K562 treated with DMSO at 1 percent for 12 hours (cell line): ENCODE results near the gene DDX56. TPM values are rescaled to one million over a fixed set of nuclear protein-coding genes. Genes with fewer than 3 reads are reported as not detected.

Experiments
- total RNA-seq: library from RNA; unstranded; fragments of 300-600 nt; gene quantifications from 2 replicates; pipeline ENCODE4 v1.2.3, GENCODE V29; 2022; ENCODE audit not compliant: insufficient read depth

The DDX56 gene
- 64.7 and 77.4 TPM in 2 replicates for total RNA-seq

DNA sequence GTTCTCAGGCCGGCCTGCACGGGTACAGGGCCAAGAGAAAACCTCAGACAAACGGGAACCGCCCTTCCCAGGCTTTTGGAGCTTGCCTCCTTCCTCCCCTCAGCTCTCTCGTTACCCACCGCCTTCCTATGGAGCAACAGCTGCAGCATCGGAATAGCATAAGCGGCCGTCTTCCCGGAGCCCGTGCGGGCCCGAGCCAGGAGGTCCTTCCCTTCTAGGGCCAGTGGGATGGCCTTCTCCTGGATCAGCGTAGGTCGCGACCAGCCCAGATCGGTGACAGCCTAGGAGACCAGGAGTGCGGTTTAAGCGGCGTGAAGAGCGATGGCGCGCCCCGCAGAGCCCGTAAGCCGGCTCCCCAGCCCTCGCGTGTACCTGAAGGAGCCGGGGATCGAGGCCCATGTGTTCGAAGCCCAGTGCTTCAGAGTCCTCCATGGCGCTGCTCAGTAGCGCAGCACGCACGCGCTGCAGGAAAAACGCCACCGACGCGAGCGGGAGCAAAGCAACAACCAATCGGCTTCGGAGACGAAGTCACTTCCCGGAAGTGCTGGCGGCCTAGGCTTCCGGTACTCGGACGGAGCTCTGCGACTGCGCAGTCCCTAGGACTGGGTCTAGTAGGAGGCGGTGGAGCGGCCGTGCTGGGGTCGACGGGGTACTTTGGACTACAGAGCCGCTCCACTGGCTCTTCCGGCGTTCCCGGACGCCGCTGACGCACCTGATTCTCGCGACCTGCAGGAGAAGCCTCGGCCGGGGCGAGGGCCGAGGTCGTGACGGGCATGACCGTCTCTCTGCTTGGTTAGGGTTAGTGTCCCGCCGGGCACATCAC lies at the start of gene DDX56:
DDX56 (minus strand) TSS at position 445 of the 823 bp plus-strand sequence; CDS start at position 432, 13 bp downstream.

DNA sequence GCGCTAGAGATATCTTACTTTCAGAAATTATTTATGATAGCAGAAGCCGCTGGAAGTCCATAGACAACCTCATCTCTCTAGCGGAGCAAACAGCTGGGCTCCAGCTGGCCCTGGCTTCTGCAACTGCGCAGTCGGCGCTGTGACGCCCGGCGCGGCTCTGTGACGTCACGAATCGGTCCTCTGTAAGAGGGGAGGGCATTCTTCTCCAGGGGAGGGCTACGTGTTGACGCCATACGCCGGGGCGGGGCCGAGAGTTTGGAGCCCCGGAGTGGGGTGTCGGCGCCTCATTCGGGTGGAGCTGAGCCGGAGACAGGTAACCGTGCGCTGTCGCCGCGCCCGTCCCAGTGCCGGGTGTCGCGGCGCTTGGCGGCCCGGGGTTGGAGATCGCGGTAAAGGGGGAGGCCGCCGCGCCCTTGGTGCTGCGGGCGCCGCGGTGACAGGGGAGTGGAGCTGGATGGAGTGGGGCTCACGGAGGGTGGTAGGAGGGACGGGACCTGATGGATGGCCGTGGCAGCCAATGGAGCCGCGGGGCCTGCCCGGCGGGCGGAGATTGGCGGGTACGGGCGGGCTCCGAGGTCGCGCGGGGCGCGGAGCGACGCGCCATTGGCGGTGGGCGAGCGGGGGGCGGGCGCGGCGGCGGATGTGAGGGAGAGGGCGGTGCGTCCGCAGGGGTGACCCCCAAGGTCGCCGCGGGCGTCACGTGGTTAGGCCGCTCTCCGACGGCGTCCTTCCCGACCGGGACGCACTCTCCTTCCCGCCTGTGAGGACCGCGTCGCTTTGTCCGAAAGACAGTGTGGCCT lies 32.8 kb upstream of the DDX56 start, which contains the start of gene OGDH:
OGDH (plus strand) TSS at position 287 of the 800 bp plus-strand sequence. CDS start 17,717 bp downstream, outside the sequence.

GRCh38 chr7:44581879-44582603 lies 8.3 kb upstream of the DDX56 start, which contains the start of gene TMED4:
TSS of gene TMED4 (minus strand) at chr7:44582231. CDS start at chr7:44582206, 25 bp downstream.

DNA sequence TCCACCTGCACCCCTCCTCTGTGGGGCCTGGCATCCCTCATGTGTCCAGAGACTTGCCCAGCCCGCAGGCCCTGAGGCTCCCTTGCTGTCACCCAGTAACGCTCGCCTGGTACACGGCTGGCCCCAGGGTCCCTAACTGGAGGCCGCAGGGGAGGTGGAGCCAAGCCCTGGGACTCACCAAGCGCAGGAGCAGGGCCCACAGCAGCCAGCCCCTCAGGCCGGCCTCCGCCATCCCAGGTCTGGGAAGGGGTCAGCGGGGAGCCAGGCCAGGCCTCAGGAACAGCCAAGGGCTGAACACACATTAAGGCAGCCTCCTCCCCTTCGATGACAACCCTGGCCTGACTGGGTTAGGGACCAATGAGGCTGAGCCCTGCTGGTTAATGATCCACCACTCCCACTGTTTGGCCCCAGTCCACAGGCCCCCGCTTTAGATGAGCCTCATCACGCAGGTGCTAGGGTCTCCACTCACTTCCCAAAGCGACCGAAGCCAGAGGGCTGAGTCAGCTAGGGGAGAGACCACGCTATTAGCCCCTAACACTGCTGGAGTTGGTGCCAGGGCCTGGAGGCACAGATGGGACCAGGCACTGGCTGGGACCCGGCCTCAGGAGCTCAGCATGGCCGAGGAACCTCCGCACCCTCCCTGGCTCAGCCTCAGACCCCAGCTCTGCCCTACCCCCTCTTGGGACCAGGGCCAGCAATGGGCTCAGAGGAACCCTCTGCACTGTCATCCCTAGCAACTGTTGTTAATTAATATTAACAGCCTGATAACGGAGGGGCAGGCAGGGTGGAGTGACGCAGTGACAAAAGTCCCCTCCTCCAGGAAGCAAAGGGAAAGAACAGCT lies 32.5 kb downstream of the DDX56 start, which contains the start of gene NPC1L1:
NPC1L1 (minus strand) TSS at position 303 of the 842 bp plus-strand sequence; CDS start at position 232, 71 bp downstream.

Other genes with a start within 250 kb of the DDX56 start
- gene CAMK2B, start 248.3 kb downstream of the DDX56 start, total RNA-seq = not detected in 2 replicates
- 19.8 and 20.1 TPM in 2 replicates for gene NUDCD3, start 83.2 kb downstream of the DDX56 start, total RNA-seq
- gene NPC1L1, start 32.6 kb downstream of the DDX56 start, total RNA-seq = 0.51 TPM in 1 of 2 replicates, not detected in the other
- 35.5 and 66.0 TPM in 2 replicates for gene TMED4, start 8.3 kb upstream of the DDX56 start, total RNA-seq
- gene OGDH, start 32.7 kb upstream of the DDX56 start, total RNA-seq = 48.4 and 83.6 TPM in 2 replicates
- gene ZMIZ2, start 174.9 kb upstream of the DDX56 start, total RNA-seq = 5.6 and 21.3 TPM in 2 replicates
- 1,399 and 1,834 TPM in 2 replicates for gene PPIA, start 222.8 kb upstream of the DDX56 start, total RNA-seq